Inflammatory macrophage treated with lipopolysaccharide for 1 hour (primary cell): ENCODE measurements around the gene FOXF2.

Experiments
- DNase-seq, 2 donors: peaks; one replicate each; pipeline ENCODE4 v3.0.0-alpha.2; 2020 to 2022

The FOXF2 gene

DNA sequence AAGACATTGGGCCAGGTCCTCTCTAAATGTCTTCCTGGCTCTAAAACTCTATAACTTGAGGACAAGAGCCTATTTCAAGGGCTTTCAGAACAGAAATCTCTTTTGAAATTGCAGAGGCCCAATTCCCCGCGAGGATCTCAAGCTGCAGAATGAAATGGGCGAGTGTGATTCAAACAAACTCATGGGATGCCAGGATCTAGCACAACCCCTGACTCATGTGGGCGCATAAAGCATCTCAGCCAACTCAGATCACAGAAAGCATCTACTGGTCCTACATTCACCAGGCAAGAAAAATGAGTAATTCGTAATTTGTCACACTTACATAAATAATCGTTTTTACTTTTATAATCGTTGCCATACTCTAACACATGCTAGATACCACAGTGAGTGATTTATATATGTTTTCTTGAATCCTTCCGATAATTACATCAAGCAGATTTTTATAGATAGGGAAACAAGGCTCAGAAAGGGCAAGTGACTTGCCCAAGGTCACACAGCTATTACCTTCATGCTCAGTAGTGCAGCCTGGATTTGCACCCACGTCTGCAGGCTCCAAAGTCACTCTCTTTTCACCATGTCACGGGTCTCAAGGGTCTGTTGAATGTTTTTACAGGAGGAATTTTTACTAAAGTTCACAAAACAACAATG, 26.2 kb downstream of the FOXF2 start:
- DNase-seq = no peak

DNA sequence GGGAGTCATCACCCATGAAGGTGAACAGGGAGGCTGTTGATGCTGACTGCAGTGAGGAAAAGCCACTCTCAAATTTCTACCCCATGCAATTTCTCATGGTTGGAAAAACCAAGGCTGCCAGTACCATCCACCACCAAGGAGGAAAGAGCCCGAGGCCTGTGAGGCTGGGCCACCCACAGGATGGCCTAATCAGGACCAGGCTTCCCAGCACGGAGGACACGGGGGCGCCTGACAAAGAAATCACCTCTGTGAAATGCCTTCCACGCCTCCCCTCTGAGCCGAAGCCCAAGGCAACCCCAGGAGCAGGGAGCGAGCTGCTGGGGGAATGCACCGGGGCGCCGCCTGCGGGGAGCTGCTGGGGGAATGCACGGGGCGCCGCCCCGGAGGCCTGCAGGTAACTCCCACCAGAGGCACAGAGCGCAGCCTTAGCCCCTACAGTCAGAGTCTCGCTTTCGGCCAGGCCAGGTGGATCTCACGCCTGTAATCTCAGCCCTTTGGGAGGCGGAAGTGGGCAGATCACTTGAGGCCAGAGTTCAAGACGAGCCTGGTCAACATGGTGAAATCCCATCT, 26.9 kb downstream of the FOXF2 start:
- no peak for DNase-seq

DNA sequence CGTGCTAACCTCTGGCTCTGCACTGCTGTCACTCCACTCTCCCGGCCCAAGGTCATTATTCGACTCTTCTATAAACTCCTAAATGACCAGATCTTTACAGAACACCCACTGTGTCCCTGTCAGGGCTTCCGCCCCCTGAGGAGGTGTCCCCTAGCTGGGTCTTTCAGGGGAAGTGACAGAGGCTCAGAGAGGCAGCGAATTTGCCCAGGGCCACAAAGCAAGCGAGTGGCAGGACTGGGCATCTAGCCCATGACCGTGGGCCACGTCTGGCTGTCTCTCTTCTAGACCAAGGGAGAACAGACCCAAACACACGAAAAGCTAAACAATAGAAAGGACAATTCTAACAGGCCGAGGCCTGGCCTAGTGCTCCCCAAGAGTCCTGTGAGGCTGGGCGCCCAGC, 27.4 kb downstream of the FOXF2 start:
- DNase-seq = no peak

DNA sequence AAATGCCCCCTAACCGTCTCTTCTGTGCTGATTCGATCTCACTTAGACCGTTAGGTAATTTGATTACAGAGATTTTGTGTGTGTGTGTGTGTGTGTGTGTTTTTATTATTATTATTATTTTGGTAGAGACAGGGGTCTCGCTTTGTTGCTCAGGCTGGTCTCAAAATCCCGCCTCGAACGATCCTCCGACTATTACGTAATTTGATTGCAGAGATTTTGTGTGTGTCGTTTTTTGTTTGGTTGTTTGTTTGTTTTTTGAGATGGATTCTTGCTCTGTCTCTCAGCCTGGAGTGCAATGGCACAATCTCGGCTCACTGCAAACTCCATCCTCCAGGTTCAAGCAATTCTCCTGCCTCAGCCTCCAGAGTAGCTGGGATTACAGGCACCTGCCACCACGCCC, 28.3 kb downstream of the FOXF2 start:
- DNase-seq = no peak

DNA sequence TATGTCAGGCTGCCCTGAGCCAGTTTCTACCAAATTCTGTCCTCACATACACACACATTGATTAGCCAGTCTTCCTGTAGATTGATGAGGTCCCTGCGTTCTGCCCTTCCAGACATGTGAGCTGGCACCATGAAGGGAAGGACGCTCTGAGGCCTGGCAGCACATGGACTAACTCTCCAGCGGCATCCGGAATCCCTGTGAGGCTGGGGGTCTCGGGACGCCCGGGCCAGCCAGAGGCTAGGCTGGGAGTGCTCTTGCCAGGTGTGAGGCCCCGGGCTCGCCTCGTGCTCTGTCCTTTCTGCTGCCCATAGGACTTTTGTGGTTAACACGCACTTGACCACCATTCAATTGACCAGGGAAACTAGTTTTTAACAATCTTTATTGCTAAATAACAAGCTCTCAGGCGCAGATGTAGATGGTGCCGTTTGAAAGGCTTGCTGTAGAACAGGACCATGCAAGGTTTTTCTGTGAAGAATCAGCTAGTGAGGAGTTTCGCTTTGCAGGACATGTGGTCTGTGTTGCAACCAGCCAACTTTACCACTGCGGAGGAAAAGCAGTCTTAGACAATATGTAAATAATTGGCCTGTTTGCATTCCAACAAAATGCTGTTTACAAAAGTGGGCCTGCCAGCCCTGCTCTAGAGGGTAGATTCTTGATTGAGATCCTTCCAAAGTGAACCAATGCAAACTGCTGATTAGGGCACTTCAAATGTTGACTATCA, 29.3 kb downstream of the FOXF2 start:
- DNase-seq = no peak

DNA sequence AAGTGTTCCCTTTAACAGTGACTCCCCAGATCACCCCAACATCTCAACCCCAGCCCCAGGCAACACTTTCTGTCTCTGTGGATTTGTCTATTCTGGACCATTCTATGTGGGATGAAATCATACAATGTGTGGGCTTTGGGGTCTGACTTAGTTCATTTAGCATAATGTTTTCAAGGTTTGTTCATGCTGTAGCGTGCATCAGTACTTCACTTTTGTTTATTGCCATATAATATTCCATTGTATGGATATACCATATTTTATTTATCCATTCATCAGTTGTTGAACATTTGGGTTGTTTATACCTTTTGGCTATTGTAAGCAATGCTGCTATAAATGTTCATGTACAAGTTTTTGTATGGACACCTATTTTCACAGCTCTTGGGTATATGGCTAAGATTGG, 31.0 kb downstream of the FOXF2 start:
- no peak for DNase-seq

DNA sequence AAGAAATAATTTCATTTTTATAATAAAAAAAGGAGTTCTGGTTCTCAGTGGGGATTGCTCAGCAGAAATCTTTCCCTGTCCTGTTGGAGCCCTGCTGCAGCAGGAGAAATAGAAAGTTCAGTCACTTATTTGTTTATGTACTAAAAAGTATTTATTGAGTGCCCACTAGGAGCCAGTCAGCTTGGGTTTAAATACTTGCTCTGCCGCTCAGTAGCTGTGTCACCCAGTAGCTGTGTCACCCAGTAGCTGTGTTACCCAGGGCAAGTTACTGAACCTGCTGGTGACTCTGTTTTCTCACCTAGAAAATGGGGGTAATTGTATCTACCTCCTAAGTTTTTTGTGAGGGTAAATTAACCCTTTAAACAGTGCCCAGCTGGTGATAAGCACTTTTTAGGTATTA, 32.9 kb downstream of the FOXF2 start:
- no peak for DNase-seq

DNA sequence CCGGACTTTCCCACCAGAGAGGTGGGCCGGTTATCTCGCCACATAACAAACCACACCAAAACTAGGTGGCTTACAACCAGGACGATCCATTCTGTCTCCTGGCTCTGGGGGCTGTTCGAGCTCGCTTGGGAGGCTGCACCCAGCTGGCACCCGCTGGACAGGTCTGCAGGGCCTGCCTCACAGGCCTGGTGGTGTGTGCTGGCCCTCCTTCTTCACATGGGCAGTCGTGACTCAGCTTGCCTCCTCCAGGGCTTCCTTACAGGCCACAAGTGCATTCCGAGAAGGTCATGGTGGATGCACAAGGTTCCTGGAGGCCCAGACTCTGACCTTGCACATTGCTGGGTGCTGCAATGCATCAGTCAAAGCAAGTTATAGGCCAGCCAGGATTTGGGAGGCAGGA, 34.2 kb downstream of the FOXF2 start:
- no peak for DNase-seq

DNA sequence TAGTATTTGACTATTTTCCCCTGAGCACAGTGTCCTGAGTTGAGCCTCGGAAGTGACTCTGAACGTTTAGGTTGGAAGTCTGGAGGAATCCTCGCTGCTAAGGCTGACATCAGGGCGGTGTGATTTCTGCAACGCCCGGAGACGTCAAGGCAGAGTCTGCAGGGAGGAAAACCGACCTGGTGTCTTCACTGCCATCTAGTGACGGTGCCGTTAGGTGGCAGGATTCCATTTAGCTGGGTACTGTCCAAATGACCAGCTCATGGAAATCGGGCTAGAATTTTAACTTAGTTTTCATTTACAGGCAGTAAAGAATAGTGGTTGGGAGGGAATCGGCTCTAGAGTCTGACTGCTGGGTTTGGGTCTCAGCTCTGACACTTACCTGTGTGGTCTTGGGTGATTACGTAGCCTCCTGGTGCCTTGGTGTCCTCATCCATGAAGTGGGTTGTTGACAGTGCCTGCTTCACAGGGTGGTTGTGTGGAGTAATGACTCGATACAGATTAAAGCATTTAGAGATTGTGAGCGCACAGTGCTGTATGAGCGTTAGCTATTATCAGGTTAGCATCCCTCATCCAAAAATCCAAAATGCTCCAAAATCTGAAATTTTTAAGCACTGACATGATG, 35.0 kb downstream of the FOXF2 start:
- DNase-seq = peak; percentile 29 to 47

DNA sequence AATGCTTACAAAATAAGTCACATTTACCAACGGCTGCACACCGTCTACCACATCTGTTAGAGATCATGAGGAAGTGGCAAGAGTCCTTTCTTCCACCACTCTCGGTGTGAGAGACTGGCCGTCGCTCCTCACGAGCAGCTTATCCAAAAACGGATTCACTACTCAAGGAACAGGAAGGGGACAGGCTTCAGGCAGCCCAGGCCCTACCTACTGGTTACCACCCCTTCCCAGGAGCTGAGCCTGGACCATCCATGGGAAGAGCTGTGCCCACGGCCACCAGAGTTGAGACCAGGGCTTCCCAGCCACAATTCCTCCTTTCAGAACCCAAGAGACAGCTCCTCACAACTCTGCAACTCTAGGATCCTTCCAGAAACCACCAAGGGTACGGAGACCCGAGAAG, 37.0 kb downstream of the FOXF2 start:
- no peak for DNase-seq

DNA sequence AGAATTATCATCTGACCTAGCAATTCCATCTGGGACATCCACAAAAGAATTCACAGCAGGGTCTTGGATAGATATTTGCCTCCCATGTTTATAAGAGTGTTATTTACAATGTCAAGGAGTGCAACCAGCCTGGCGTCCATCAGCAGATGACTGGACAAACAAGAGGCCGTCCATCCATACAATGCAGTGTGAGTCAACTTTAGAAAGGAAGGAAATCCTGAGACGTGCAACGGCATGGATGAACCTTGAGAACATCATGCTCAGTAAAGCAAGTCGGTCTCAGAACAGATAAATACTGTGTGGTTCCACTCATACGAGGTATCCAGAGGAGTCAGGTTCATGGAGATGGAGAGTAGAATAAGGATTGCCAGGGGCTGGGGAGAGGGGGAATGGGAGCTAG, 46.4 kb downstream of the FOXF2 start:
- DNase-seq = no peak

DNA sequence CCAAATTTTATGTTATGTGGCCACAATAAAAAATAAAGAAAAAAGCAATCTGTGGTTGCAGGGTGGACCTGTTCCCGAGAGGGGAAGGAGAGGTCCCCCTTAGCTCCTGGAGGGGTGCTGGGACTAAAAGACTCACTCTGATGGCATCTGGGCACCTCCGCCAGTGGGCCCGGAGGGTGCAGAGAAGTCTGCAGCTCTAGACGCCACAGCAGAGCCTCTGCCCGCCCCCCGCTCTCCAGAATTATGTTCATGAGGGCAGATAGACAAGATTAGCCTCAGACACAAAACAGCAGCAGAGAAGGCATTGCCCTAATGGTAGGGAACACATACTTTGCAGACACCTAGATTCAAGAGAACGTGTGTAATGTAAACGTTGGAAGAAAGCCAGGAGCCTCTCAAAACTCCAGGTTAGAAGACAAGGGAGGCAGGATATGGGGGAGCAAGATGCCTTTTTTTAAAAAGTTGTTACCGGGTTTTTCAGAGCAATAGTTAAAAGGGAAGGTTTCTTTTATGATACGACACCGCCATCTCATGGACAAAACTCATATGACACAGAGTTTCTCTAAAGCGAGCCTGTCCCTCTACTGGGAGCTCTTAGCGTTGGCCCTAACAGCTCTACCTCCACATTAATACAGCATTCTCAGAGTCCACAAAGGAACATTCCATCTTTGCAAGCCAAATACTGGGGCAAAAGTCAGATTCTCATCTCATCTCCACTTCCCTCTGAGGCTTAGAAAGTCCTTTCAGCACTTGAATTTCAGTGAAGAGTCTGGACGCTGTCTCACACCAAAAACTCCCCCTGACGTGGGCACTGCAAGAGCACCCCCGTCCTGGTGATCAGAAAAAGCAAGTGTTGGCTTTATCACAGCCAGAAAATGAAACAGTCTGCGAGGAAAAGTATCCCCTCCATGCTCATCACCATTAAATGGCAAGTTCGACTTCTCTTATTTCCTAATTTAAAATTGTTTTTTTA, 47.2 kb downstream of the FOXF2 start:
- DNase-seq = peak; percentile 36 to 90

DNA sequence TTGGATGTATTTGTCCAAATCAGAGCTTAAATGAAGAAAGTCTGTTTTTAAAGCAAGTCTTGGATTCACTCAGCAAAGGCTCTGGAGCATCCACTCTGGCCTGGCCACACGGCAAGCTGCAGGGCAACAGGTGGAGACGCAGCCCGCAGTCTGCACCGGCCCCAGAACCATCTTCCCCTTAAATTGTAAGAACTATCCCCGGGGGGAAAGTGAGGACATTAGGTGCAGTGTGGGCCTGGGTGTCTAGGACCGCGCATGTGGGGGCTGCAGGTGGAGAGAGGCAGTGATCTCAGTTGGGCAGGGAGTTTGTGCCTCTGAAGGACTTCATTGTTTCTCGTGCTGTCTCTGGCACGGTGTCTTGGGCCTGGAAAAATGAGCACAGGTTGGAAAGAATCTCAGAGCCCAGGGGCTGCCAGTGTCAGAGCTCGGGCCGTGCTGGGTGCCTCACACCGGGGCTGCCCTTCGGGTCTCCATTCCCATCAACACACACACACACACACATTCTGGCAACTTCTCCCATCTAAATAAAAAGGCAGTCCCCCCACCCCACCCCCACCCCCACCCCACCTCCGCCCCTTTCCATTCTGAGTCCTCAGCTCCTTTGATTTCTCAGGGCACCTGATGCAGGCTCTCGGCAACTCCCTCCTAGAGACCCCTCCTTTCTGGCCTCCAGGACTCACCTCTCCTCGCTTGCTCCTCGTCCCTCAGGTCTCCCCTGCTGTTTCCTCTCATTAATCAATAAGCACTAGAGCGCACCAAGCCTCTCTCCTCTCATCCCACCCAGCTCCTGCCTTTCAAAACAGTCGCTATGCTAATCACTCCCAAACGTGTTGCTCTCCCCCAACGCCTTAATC, 48.4 kb downstream of the FOXF2 start:
- no peak for DNase-seq

DNA sequence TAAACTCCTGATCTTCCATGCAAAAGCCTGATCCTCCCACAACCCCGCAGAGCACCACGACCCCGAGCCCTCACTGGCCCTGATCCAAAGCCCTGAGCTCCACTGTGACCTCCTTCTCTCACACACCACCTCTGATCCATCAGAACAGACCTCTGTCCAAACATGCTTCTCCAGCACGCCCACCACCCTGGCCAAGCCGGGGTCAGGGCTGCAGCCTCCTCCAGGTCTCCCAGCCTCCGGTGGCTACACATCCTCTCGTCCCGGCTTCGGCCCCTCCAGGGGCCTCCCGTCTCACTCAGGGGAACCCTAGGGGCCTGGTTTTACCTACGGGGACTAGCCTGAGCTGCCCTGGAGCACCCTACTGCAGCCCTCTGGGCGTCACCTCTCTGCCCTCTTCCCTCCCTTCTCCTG, 49.1 kb downstream of the FOXF2 start:
- no peak for DNase-seq

DNA sequence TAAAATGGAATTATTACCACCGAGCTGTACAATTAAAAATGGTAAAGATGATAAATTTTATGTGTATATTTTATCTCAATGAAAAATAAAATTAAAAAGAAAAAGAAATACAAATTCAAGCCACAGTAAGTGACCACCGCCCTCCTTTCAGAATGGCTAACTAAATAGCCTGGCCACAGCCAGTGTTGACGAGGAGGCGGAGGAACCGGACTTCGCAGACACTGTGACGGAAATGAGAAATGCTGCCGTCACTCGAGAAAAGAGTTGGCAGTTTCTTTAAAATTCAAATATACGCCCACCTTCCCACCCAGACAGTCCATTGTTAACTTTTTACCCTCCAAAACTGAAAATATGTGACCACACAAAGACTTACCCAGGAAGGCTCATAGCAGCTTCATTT, 50.0 kb downstream of the FOXF2 start:
- no peak for DNase-seq

DNA sequence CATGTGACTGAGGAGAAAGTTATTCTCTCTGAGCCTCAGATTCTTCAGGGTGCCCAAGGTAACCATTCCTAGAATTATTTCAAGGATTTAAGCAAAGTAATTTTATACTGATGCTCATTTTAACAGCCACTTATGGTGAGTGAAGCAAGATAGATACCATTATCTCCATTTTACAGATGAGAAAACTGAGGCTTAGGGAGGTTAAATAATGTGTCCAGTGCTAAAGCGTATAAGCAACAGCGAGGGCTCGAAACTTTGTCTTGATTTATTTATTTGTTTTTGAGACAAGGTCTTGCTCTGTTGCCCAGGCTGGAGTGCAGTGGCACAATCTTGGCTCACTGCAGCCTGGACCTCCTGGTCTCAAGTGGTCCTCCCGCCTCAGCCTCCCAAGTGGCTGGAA, 53.6 kb downstream of the FOXF2 start:
- DNase-seq = no peak
